WTC11 (cell line): ENCODE results near the gene CHPF. TPM values are rescaled to one million over a fixed set of nuclear protein-coding genes. Genes with fewer than 3 reads are reported as not detected.
A peak's percentile ranks its signal among the peaks of the same experiment; 100 is the strongest.

Experiments used
- ATAC-seq: fragments of 200-7000 bp; cut with Tn5 transposase; 2 replicates; pipeline ENCODE4 v1.10.0; 2021; ENCODE audit warnings: mild to moderate bottlenecking, moderate library complexity
- CTCF ChIA-PET: fragments of 300-600 bp; sonication (Branson Sonifier 250); formaldehyde crosslinking; loops from one replicate; lab custom pipeline; 2021; ENCODE audit warnings: antibody characterized with exemption; lab: Charles Lee
- POLR2A ChIA-PET: fragments of 350-600 bp; sonication (Branson Sonifier 250); formaldehyde crosslinking; loops from one replicate; lab custom pipeline; 2021; ENCODE audit warnings: antibody characterized with exemption; lab: Charles Lee
- DNase-seq: peaks from one replicate; pipeline ENCODE4 v3.0.0; 2021; ENCODE audit warnings: low spot score
- H3K27ac Mint-ChIP-seq: 2 replicates; pipeline ENCODE4 v1.8.0; 2021; ENCODE audit warnings: mixed read lengths
- H3K27me3 Mint-ChIP-seq: 2 replicates; pipeline ENCODE4 v1.8.0; 2021; ENCODE audit warnings: low read depth, mild to moderate bottlenecking, moderate library complexity, mixed read lengths
- H3K36me3 Mint-ChIP-seq: 2 replicates; pipeline ENCODE4 v1.8.0; 2021; ENCODE audit warnings: mixed read lengths
- H3K4me1 Mint-ChIP-seq: 2 replicates; pipeline ENCODE4 v1.8.0; 2022; ENCODE audit warnings: mixed read lengths
- H3K4me3 Mint-ChIP-seq: 2 replicates; pipeline ENCODE4 v1.8.0; 2021; ENCODE audit warnings: mild to moderate bottlenecking, moderate library complexity, mixed read lengths
- H3K9me3 Mint-ChIP-seq: 2 replicates; pipeline ENCODE4 v1.8.0; 2021; ENCODE audit warnings: mixed read lengths
- CDX4 ChIP-seq: fragments of 250-450 bp; sonication (Bioruptor Pico); IDR thresholded peaks from 2 replicates; pipeline ENCODE4 v1.9.0; 2021; ENCODE audit warnings: moderate library complexity, mild to moderate bottlenecking, inconsistent platforms, borderline replicate concordance
- CTCF ChIP-seq: fragments of 200-600 bp; IDR thresholded peaks from 2 replicates; pipeline ENCODE4 v1.8.0; 2022; ENCODE audit warnings: antibody characterized with exemption
- ERG ChIP-seq: fragments of 250-450 bp; sonication (Bioruptor Pico); IDR thresholded peaks from 2 replicates; pipeline ENCODE4 v1.8.0; 2021; ENCODE audit warnings: mild to moderate bottlenecking
- FOXP4 ChIP-seq: sonication (generic); formaldehyde crosslinking; IDR thresholded peaks from 2 replicates; pipeline ENCODE4 v1.8.0; 2022; ENCODE audit warnings: mild to moderate bottlenecking, missing genetic modification reagents
- NFATC4 ChIP-seq: fragments of 250-450 bp; sonication (Bioruptor Pico); IDR thresholded peaks from 2 replicates; pipeline ENCODE4 v1.9.0; 2021; ENCODE audit warnings: mild to moderate bottlenecking
- NFYB ChIP-seq: sonication (generic); formaldehyde crosslinking; conservative IDR thresholded peaks from 2 replicates; pipeline ENCODE4 v1.8.0; 2022; ENCODE audit warnings: low read depth, missing genetic modification reagents
- PREB ChIP-seq: sonication (generic); formaldehyde crosslinking; IDR thresholded peaks from 2 replicates; pipeline ENCODE4 v1.8.1; 2022; ENCODE audit warnings: mild to moderate bottlenecking, missing genetic modification reagents, moderate library complexity, borderline replicate concordance
- RELA ChIP-seq: sonication (generic); formaldehyde crosslinking; IDR thresholded peaks from 2 replicates; pipeline ENCODE4 v1.8.1; 2022; ENCODE audit warnings: missing genetic modification reagents, mild to moderate bottlenecking, borderline replicate concordance
- SP1 ChIP-seq: sonication (generic); formaldehyde crosslinking; conservative IDR thresholded peaks from 2 replicates; pipeline ENCODE4 v1.8.1; 2022; ENCODE audit warnings: missing genetic modification reagents
- TEAD4 ChIP-seq: sonication (generic); formaldehyde crosslinking; IDR thresholded peaks from 2 replicates; pipeline ENCODE4 v1.8.0; 2022; ENCODE audit warnings: mild to moderate bottlenecking, missing genetic modification reagents
- TP53 ChIP-seq: sonication (generic); formaldehyde crosslinking; IDR thresholded peaks from 2 replicates; pipeline ENCODE4 v1.8.1; 2023; ENCODE audit warnings: mild to moderate bottlenecking, missing genetic modification reagents
- USF1 ChIP-seq: sonication (generic); formaldehyde crosslinking; IDR thresholded peaks from 2 replicates; pipeline ENCODE4 v1.8.0; 2022; ENCODE audit warnings: mild to moderate bottlenecking, missing genetic modification reagents
- ZNF263 ChIP-seq: sonication (generic); formaldehyde crosslinking; IDR thresholded peaks from 2 replicates; pipeline ENCODE4 v1.8.1; 2022; ENCODE audit warnings: low read depth, mild to moderate bottlenecking, moderate library complexity, missing genetic modification reagents
- ZNF416 ChIP-seq: fragments of 250-450 bp; sonication (Bioruptor Pico); IDR thresholded peaks from 2 replicates; pipeline ENCODE4 v1.9.0; 2021; ENCODE audit warnings: mild to moderate bottlenecking, inconsistent platforms
- ZNF423 ChIP-seq: fragments of 250-450 bp; sonication (Bioruptor Pico); IDR thresholded peaks from 2 replicates; pipeline ENCODE4 v2.1.2; 2022; ENCODE audit warnings: mild to moderate bottlenecking, moderate library complexity
- ZNF671 ChIP-seq: fragments of 250-450 bp; sonication (Bioruptor Pico); IDR thresholded peaks from 2 replicates; pipeline ENCODE4 v1.8.0; 2021; ENCODE audit warnings: mild to moderate bottlenecking
- total RNA-seq: library from RNA; stranded (reverse); gene quantifications from 3 replicates; pipeline ENCODE4 v1.2.3, GENCODE V29; 2021
- TF ChIP-seq, protein P1 (sequence below): sonication (generic); formaldehyde crosslinking; IDR thresholded peaks from 2 replicates; pipeline ENCODE4 v1.8.1; 2023; ENCODE audit warnings: mild to moderate bottlenecking, moderate library complexity, missing genetic modification reagents
- TF ChIP-seq, protein P2 (sequence below): fragments of 250-450 bp; sonication (Bioruptor Pico); IDR thresholded peaks from 2 replicates; pipeline ENCODE4 v1.9.0; 2021; ENCODE audit warnings: mild to moderate bottlenecking, borderline replicate concordance
- TF ChIP-seq, protein P3 (sequence below): sonication (generic); formaldehyde crosslinking; IDR thresholded peaks from 2 replicates; pipeline ENCODE4 v1.8.0; 2022; ENCODE audit warnings: mild to moderate bottlenecking, missing genetic modification reagents
- TF ChIP-seq, protein P4 (sequence below): sonication (generic); formaldehyde crosslinking; IDR thresholded peaks from 2 replicates; pipeline ENCODE4 v1.8.1; 2023; ENCODE audit warnings: mild to moderate bottlenecking, missing genetic modification reagents

CHPF gene
- total RNA-seq, 1 experiment from 2014 or later, result 97.0 TPM

DNA sequence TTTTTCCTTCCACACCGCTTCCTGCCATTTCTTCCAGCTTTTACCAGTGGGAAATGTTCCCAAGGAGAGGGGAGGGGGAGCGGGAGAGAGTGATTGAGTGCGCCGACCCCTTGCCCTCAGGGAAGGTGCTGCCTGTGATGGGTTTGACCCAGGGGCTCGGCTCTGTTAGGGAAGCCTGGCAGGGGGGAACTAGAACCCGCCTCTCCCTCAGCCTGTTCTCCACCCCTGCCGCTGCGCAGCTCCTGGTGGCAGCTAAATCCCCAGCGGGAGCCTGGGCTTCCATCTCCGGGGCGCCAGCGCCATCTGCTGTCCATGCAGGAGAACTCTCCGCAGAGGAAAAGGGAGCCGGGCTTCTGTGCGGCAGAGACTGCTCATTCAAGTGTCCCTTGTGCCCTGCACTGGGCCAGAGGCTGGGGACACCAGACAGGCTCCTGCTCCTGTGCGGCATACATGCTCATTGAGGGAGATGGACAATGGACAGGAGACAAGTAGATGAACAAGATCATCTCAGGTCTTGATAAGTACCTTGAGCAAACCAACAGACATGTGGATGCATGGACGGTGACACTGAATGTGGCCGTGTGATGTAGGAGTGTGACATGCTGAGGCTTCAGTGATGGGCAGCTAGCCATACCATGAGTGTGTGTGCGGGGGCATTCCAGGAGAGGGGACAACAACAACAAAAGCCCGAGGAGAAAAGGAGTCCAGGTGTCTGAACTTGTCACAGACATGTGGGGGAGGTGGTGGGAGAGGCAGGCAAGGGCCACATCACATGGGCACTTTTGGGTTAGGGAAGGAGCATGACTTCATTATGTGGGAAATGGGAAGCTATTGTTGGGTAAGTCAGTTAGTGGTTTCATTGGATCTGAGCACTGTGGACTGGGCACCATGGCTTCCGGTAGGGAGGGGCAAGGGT is 13.3 kb downstream of the CHPF start:
- H3K36me3 Mint-ChIP-seq, result no peaks in the 10 kb centered on the region
- no peak overlapping the region for H3K27ac Mint-ChIP-seq
- CTCF ChIA-PET, result interaction anchor here (0.5 to 41.3 kb wide), 59 partner anchors 8 to 651 kb away, joined by 3 to 2316 read pairs (median 5); partner anchors contain the start of genes ASIC4, CHPF, DES and DNPEP
- ATAC-seq (peak; percentile 75), DNase-seq (peak; percentile 92)
- peaks cover 56% of the 10 kb centered on the region for H3K27me3 Mint-ChIP-seq
- peaks cover 30% of the 10 kb centered on the region for H3K4me1 Mint-ChIP-seq
- POLR2A ChIA-PET, result interaction anchor here (1.0 to 1.1 kb wide), 2 partner anchors 21 to 143 kb away, joined by 4 read pairs; no protein-coding TSS in a partner anchor
- H3K4me3 Mint-ChIP-seq, result peak overlapping the region; percentile 60
- no peaks in the 10 kb centered on the region for H3K9me3 Mint-ChIP-seq
- TF ChIP-seq ZNF423 (CRISPR knock-in tag) (peak; percentile 96), ERG (CRISPR knock-in tag) (no peak), FOXP4 (no peak), ZNF263 (CRISPR knock-in tag) (no peak), USF1 (CRISPR knock-in tag) (no peak), TP53 (CRISPR knock-in tag) (no peak), ZNF416 (CRISPR knock-in tag) (no peak), TEAD4 (CRISPR knock-in tag) (no peak), CDX4 (CRISPR knock-in tag) (no peak), CTCF (peak; percentile 88), RELA (CRISPR knock-in tag) (no peak), NFATC4 (no peak), ZNF671 (CRISPR knock-in tag) (no peak), PREB (CRISPR knock-in tag) (no peak), SP1 (CRISPR knock-in tag) (peak; percentile 31; the same call in 1 of the 2 replicates), NFYB (CRISPR knock-in tag) (no peak)
- TF ChIP-seq, protein P1, sequence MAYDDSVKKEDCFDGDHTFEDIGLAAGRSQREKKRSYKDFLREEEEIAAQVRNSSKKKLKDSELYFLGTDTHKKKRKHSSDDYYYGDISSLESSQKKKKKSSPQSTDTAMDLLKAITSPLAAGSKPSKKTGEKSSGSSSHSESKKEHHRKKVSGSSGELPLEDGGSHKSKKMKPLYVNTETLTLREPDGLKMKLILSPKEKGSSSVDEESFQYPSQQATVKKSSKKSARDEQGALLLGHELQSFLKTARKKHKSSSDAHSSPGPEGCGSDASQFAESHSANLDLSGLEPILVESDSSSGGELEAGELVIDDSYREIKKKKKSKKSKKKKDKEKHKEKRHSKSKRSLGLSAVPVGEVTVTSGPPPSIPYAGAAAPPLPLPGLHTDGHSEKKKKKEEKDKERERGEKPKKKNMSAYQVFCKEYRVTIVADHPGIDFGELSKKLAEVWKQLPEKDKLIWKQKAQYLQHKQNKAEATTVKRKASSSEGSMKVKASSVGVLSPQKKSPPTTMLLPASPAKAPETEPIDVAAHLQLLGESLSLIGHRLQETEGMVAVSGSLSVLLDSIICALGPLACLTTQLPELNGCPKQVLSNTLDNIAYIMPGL (CRISPR knock-in tag), result peak; percentile 38; the same call in 1 of the 2 replicates
- TF ChIP-seq, protein P2, sequence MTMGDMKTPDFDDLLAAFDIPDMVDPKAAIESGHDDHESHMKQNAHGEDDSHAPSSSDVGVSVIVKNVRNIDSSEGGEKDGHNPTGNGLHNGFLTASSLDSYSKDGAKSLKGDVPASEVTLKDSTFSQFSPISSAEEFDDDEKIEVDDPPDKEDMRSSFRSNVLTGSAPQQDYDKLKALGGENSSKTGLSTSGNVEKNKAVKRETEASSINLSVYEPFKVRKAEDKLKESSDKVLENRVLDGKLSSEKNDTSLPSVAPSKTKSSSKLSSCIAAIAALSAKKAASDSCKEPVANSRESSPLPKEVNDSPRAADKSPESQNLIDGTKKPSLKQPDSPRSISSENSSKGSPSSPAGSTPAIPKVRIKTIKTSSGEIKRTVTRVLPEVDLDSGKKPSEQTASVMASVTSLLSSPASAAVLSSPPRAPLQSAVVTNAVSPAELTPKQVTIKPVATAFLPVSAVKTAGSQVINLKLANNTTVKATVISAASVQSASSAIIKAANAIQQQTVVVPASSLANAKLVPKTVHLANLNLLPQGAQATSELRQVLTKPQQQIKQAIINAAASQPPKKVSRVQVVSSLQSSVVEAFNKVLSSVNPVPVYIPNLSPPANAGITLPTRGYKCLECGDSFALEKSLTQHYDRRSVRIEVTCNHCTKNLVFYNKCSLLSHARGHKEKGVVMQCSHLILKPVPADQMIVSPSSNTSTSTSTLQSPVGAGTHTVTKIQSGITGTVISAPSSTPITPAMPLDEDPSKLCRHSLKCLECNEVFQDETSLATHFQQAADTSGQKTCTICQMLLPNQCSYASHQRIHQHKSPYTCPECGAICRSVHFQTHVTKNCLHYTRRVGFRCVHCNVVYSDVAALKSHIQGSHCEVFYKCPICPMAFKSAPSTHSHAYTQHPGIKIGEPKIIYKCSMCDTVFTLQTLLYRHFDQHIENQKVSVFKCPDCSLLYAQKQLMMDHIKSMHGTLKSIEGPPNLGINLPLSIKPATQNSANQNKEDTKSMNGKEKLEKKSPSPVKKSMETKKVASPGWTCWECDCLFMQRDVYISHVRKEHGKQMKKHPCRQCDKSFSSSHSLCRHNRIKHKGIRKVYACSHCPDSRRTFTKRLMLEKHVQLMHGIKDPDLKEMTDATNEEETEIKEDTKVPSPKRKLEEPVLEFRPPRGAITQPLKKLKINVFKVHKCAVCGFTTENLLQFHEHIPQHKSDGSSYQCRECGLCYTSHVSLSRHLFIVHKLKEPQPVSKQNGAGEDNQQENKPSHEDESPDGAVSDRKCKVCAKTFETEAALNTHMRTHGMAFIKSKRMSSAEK (CRISPR knock-in tag), result no peak
- TF ChIP-seq, protein P3, sequence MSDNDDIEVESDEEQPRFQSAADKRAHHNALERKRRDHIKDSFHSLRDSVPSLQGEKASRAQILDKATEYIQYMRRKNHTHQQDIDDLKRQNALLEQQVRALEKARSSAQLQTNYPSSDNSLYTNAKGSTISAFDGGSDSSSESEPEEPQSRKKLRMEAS (CRISPR knock-in tag), result 0 out of 2 replicates have a peak, but pooled peaks have one; percentile 34
- TF ChIP-seq, protein P4, sequence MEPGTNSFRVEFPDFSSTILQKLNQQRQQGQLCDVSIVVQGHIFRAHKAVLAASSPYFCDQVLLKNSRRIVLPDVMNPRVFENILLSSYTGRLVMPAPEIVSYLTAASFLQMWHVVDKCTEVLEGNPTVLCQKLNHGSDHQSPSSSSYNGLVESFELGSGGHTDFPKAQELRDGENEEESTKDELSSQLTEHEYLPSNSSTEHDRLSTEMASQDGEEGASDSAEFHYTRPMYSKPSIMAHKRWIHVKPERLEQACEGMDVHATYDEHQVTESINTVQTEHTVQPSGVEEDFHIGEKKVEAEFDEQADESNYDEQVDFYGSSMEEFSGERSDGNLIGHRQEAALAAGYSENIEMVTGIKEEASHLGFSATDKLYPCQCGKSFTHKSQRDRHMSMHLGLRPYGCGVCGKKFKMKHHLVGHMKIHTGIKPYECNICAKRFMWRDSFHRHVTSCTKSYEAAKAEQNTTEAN (CRISPR knock-in tag), result no peak
